SU-DHL-6 (cell line): ENCODE data around the gene NMRK1.

ENCODE experiments used
- H2AFZ ChIP-seq: fragments of 200-600 bp; sonication (generic); 2 replicates; pipeline ENCODE4 v1.6.1; 2014; ENCODE audit warnings: low read depth, mild to moderate bottlenecking, moderate library complexity, mixed read lengths, antibody characterized with exemption, low read length; ENCODE audit not compliant: severe bottlenecking
- H3F3A ChIP-seq: fragments of 200-600 bp; shearing (Covaris generic); 2 replicates; pipeline ENCODE4 v1.6.0; 2016; ENCODE audit warnings: antibody characterized with exemption, mild to moderate bottlenecking; ENCODE audit not compliant: insufficient read depth
- H3K27ac ChIP-seq: fragments of 200-600 bp; sonication (generic); 2 replicates; pipeline ENCODE4 v1.5.1; 2016; ENCODE audit warnings: low read depth, mild to moderate bottlenecking, low read length, moderate library complexity, mixed read lengths
- H3K27me3 ChIP-seq: fragments of 200-600 bp; sonication (generic), shearing (Covaris generic); 2 replicates; pipeline ENCODE4 v1.6.0; 2014; ENCODE audit warnings: mild to moderate bottlenecking, low read length
- H3K36me3 ChIP-seq: fragments of 200-600 bp; sonication (generic); 2 replicates; pipeline ENCODE4 v1.6.1; 2014; ENCODE audit warnings: mild to moderate bottlenecking, low read length, mixed read lengths
- H3K4me2 ChIP-seq: fragments of 300-600, 200-600 bp; shearing (Covaris generic), sonication (generic); 2 replicates; pipeline ENCODE4 v1.6.0; 2014; ENCODE audit warnings: low read length, low read depth, mild to moderate bottlenecking; ENCODE audit not compliant: poor library complexity, severe bottlenecking
- H3K4me3 ChIP-seq: fragments of 200-600 bp; sonication (generic); 2 replicates; pipeline ENCODE4 v1.5.1; 2014; ENCODE audit warnings: antibody characterized with exemption, low read length, mild to moderate bottlenecking, mixed read lengths; ENCODE audit not compliant: insufficient read depth, poor library complexity, severe bottlenecking
- H3K79me2 ChIP-seq: fragments of 200-600 bp; sonication (generic); 2 replicates; pipeline ENCODE4 v1.6.1; 2014; ENCODE audit warnings: mild to moderate bottlenecking, low read length, moderate library complexity; ENCODE audit not compliant: insufficient read depth
- H3K9ac ChIP-seq: fragments of 200-600 bp; sonication (generic); 2 replicates; pipeline ENCODE4 v1.7.0; 2014; ENCODE audit warnings: mild to moderate bottlenecking, low read length
- H3K9me2 ChIP-seq: fragments of 200-600 bp; sonication (generic); replicated peaks from 2 replicates; pipeline ENCODE4 v1.6.1; 2014; ENCODE audit warnings: low read length; ENCODE audit not compliant: insufficient read depth
- H3K9me3 ChIP-seq: fragments of 200-600 bp; sonication (generic); 2 replicates; pipeline ENCODE4 v1.6.1; 2014; ENCODE audit warnings: low read length, mixed read lengths; ENCODE audit not compliant: insufficient read depth
- H4K20me1 ChIP-seq: fragments of 200-600 bp; sonication (generic); 2 replicates; pipeline ENCODE4 v1.6.1; 2014; ENCODE audit warnings: low read depth, mild to moderate bottlenecking, antibody characterized with exemption, low read length, moderate library complexity, mixed read lengths
- EZH2phosphoT487 ChIP-seq: fragments of 200-600 bp; sonication (generic), shearing (Covaris generic); conservative IDR thresholded peaks from 2 replicates; pipeline ENCODE4 v1.6.1; 2018; ENCODE audit warnings: mild to moderate bottlenecking, antibody characterized with exemption, low read length, moderate library complexity, mixed read lengths
- TF ChIP-seq, protein P1 (sequence below): fragments of 200-600 bp; sonication (generic); IDR thresholded peaks from one replicate; pipeline ENCODE4 v1.5.1; 2017; ENCODE audit warnings: antibody characterized with exemption, mild to moderate bottlenecking, low read length, moderate library complexity; ENCODE audit not compliant: insufficient read depth, poor library complexity, severe bottlenecking

Gene NMRK1

GRCh38 chr9:75067894-75068293 is 20.1 kb downstream of the NMRK1 start:
- no peak overlapping the region for H2AFZ ChIP-seq
- H3K79me2 ChIP-seq: no peaks in the 10 kb centered on the region
- no peak overlapping the region for H3K27ac ChIP-seq
- no peak overlapping the region for H3K4me3 ChIP-seq
- no peak overlapping the region for H3K9ac ChIP-seq
- H3F3A ChIP-seq: no peaks in the 10 kb centered on the region
- no peaks in the 10 kb centered on the region for H3K27me3 ChIP-seq
- H3K36me3 ChIP-seq: no peaks in the 10 kb centered on the region
- TF ChIP-seq, protein P1, sequence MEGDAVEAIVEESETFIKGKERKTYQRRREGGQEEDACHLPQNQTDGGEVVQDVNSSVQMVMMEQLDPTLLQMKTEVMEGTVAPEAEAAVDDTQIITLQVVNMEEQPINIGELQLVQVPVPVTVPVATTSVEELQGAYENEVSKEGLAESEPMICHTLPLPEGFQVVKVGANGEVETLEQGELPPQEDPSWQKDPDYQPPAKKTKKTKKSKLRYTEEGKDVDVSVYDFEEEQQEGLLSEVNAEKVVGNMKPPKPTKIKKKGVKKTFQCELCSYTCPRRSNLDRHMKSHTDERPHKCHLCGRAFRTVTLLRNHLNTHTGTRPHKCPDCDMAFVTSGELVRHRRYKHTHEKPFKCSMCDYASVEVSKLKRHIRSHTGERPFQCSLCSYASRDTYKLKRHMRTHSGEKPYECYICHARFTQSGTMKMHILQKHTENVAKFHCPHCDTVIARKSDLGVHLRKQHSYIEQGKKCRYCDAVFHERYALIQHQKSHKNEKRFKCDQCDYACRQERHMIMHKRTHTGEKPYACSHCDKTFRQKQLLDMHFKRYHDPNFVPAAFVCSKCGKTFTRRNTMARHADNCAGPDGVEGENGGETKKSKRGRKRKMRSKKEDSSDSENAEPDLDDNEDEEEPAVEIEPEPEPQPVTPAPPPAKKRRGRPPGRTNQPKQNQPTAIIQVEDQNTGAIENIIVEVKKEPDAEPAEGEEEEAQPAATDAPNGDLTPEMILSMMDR: no peak
- TF ChIP-seq EZH2phosphoT487: no peak
- H3K9me2 ChIP-seq: no peaks in the 10 kb centered on the region
- no peaks in the 10 kb centered on the region for H4K20me1 ChIP-seq
- H3K9me3 ChIP-seq: no peaks in the 10 kb centered on the region
- H3K4me2 ChIP-seq: no peak overlapping the region

- Histone ChIP-seq H3K4me3 (no peak overlapping the region), H3K9ac (no peak overlapping the region), H3K27me3 (no peaks in the 10 kb centered on the region), H3K79me2 (no peaks in the 10 kb centered on the region), H4K20me1 (no peaks in the 10 kb centered on the region), H3K9me2 (no peaks in the 10 kb centered on the region), H3K9me3 (no peaks in the 10 kb centered on the region), H2AFZ (no peak overlapping the region), H3F3A (no peaks in the 10 kb centered on the region), H3K36me3 (no peaks in the 10 kb centered on the region), H3K27ac (no peak overlapping the region), H3K4me2 (no peak overlapping the region)
- TF ChIP-seq, protein P1: no peak
- no peak for TF ChIP-seq EZH2phosphoT487
These were observed 22.4 kb downstream of the NMRK1 start for GRCh38 chr9:75065510-75065909.

- H4K20me1 ChIP-seq: no peaks in the 10 kb centered on the region
- TF ChIP-seq EZH2phosphoT487: no peak
- TF ChIP-seq, protein P1: no peak
- no peaks in the 10 kb centered on the region for H3K36me3 ChIP-seq
- no peaks in the 10 kb centered on the region for H3K9me3 ChIP-seq
- no peaks in the 10 kb centered on the region for H3K79me2 ChIP-seq
- no peak overlapping the region for H3K27ac ChIP-seq
- H3K4me3 ChIP-seq: no peak overlapping the region
- H3K9ac ChIP-seq: no peak overlapping the region
- H3K27me3 ChIP-seq: no peaks in the 10 kb centered on the region
- no peak overlapping the region for H2AFZ ChIP-seq
- no peaks in the 10 kb centered on the region for H3K9me2 ChIP-seq
- H3K4me2 ChIP-seq: no peak overlapping the region
- no peaks in the 10 kb centered on the region for H3F3A ChIP-seq
These were observed 23.5 kb downstream of the NMRK1 start for GRCh38 chr9:75064307-75065025.
